Neutrophil (primary cell): ENCODE data around the gene NRSN2.
A peak's percentile ranks its signal among the peaks of the same experiment; 100 is the strongest.
"Not testable (repeated sequence)": the region's sequence is repeated elsewhere in the genome, so short reads cannot be mapped to it uniquely, and the experiment has no call there.

Experiments used
- H3K27ac ChIP-seq: fragments of 200-600 bp; sonication (generic); 2 replicates; pipeline ENCODE4 v1.5.1; 2016; ENCODE audit warnings: mild to moderate bottlenecking, moderate library complexity
- H3K27me3 ChIP-seq: fragments of 200-600 bp; sonication (generic); 2 replicates; pipeline ENCODE4 v1.6.0; 2016; ENCODE audit warnings: mild to moderate bottlenecking
- H3K36me3 ChIP-seq: fragments of 200-600 bp; sonication (generic); 2 replicates; pipeline ENCODE4 v1.5.1; 2017
- H3K4me1 ChIP-seq, 2 experiments: fragments of 200-600 bp in 1 of 2; sonication (generic) in 1 of 2; 1 replicate in 1 of 2; 2 replicates in 1 of 2; pipeline versions ENCODE4 v1.5.1 to v1.6.1; 2013 to 2016; ENCODE audit warnings: low read depth in 1 of 2, low read length in 1 of 2, mild to moderate bottlenecking in 1 of 2, moderate library complexity in 1 of 2; ENCODE audit not compliant: control insufficient read depth in 1 of 2, insufficient read depth in 1 of 2
- H3K4me3 ChIP-seq, 2 experiments: fragments of 200-600 bp in 1 of 2; sonication (generic) in 1 of 2; 1 replicate in 1 of 2; 2 replicates in 1 of 2; pipeline ENCODE4 v1.5.1; 2013 to 2016; ENCODE audit warnings: low read depth in 1 of 2, low read length in 1 of 2, mild to moderate bottlenecking in 1 of 2, moderate library complexity in 1 of 2
- H3K9me3 ChIP-seq: fragments of 200-600 bp; sonication (generic); 2 replicates; pipeline ENCODE4 v1.5.1; 2016
- CTCF ChIP-seq: fragments of 200-600 bp; sonication (generic); IDR thresholded peaks from 2 replicates; pipeline ENCODE4 v1.5.1; 2016; ENCODE audit warnings: antibody characterized with exemption

NRSN2 gene

GRCh38 chr20:381581-382290 is 34.8 kb downstream of the NRSN2 start:
- peak overlapping the region; percentile 92 for H3K27ac ChIP-seq
- TF ChIP-seq CTCF: peak; percentile 17

GRCh38 chr20:382291-383115 is 35.6 kb downstream of the NRSN2 start:
- no peaks in the 10 kb centered on the region for H3K9me3 ChIP-seq
- peaks cover 26 to 29% of the 10 kb centered on the region in 2 experiments for H3K4me1 ChIP-seq
- peak overlapping the region; percentile 92 for H3K27ac ChIP-seq
- peak overlapping the region; percentile 62 to 97 for H3K4me3 ChIP-seq
- no peaks in the 10 kb centered on the region for H3K36me3 ChIP-seq
- TF ChIP-seq CTCF: no peak
- H3K27me3 ChIP-seq: no peaks in the 10 kb centered on the region

More at GRCh38 chr20:381581-382290, 34.8 kb downstream of the NRSN2 start:
- H3K27me3 ChIP-seq: no peaks in the 10 kb centered on the region
- H3K9me3 ChIP-seq: no peaks in the 10 kb centered on the region
- H3K36me3 ChIP-seq: no peaks in the 10 kb centered on the region
- H3K4me1 ChIP-seq: peaks cover 26 to 29% of the 10 kb centered on the region in 2 experiments
- peak overlapping the region; percentile 62 to 97 for H3K4me3 ChIP-seq

- H3K4me3 ChIP-seq: no peak overlapping the region
These were observed 37.0 kb downstream of the NRSN2 start for GRCh38 chr20:383889-384288.

GRCh38 chr20:384723-385122 is 37.8 kb downstream of the NRSN2 start:
- Histone ChIP-seq H3K27ac (peak overlapping the region; percentile 25), H3K4me1 (peaks cover 26 to 29% of the 10 kb centered on the region in 2 experiments), H3K27me3 (no peaks in the 10 kb centered on the region), H3K4me3 (no peak overlapping the region), H3K9me3 (no peaks in the 10 kb centered on the region), H3K36me3 (peaks cover 22% of the 10 kb centered on the region)
- no peak for TF ChIP-seq CTCF

More at GRCh38 chr20:383889-384288, 37.0 kb downstream of the NRSN2 start:
- H3K27me3 ChIP-seq: no peaks in the 10 kb centered on the region
- H3K27ac ChIP-seq: peak overlapping the region; percentile 92
- no peaks in the 10 kb centered on the region for H3K9me3 ChIP-seq
- H3K36me3 ChIP-seq: peaks cover 14% of the 10 kb centered on the region
- no peak for TF ChIP-seq CTCF
- peaks cover 26 to 29% of the 10 kb centered on the region in 2 experiments for H3K4me1 ChIP-seq

GRCh38 chr20:385448-385847 is 38.5 kb downstream of the NRSN2 start:
- H3K4me3 ChIP-seq: no peak overlapping the region
- no peaks in the 10 kb centered on the region for H3K9me3 ChIP-seq
- peaks cover 23 to 29% of the 10 kb centered on the region in 2 experiments for H3K4me1 ChIP-seq
- H3K36me3 ChIP-seq: peaks cover 29% of the 10 kb centered on the region
- TF ChIP-seq CTCF: no peak
- H3K27ac ChIP-seq: peak overlapping the region; percentile 59
- no peaks in the 10 kb centered on the region for H3K27me3 ChIP-seq

- not testable (repeated sequence) for H3K9me3 ChIP-seq, H3K4me3 ChIP-seq, H3K27me3 ChIP-seq
- Histone ChIP-seq H3K36me3 (peaks cover 40% of the 10 kb centered on the region), H3K27ac (peak overlapping the region; percentile 59), H3K4me1 (peaks cover 15 to 29% of the 10 kb centered on the region in 2 experiments)
These were observed 39.7 kb downstream of the NRSN2 start for GRCh38 chr20:386634-387033.
